ENCODE measurements around the gene PHIP.

The PHIP gene

GRCh38 chr6:79062708-79063107 is 15.3 kb downstream of the PHIP start:
- DNase-seq (ENCODE audit: low read depth), result no peak
- TF ChIP-seq, protein P1, sequence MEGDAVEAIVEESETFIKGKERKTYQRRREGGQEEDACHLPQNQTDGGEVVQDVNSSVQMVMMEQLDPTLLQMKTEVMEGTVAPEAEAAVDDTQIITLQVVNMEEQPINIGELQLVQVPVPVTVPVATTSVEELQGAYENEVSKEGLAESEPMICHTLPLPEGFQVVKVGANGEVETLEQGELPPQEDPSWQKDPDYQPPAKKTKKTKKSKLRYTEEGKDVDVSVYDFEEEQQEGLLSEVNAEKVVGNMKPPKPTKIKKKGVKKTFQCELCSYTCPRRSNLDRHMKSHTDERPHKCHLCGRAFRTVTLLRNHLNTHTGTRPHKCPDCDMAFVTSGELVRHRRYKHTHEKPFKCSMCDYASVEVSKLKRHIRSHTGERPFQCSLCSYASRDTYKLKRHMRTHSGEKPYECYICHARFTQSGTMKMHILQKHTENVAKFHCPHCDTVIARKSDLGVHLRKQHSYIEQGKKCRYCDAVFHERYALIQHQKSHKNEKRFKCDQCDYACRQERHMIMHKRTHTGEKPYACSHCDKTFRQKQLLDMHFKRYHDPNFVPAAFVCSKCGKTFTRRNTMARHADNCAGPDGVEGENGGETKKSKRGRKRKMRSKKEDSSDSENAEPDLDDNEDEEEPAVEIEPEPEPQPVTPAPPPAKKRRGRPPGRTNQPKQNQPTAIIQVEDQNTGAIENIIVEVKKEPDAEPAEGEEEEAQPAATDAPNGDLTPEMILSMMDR (IDR thresholded peaks at IDR 0.05; ENCODE audit: control insufficient read depth, extremely low read depth, insufficient read depth), result no peak
- H3K4me3 ChIP-seq (ENCODE audit: low read depth, low read length), result no peak overlapping the region

DNA sequence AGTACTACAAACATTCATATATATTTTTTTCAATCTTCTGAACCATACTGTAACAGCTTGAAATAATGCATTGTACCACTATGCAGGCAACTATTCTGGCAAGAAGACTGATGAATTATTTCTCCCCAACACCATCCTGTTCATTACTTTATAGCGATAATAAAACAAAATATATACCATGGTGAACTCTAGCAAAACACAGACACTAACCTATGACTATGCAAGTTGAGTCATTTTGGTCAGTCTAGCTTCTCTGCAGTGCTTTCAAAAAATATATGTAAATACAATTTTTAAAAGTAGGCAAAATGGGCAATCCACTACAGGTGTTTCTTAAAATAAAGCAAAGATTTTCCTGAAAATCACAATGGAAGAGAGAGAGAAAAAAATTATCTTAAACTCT is 20.3 kb downstream of the PHIP start:
- TF ChIP-seq, protein P1 (IDR thresholded peaks at IDR 0.05; ENCODE audit: control insufficient read depth, extremely low read depth, insufficient read depth), result no peak
- no peak overlapping the region for H3K4me3 ChIP-seq (ENCODE audit: low read depth, low read length)

DNA sequence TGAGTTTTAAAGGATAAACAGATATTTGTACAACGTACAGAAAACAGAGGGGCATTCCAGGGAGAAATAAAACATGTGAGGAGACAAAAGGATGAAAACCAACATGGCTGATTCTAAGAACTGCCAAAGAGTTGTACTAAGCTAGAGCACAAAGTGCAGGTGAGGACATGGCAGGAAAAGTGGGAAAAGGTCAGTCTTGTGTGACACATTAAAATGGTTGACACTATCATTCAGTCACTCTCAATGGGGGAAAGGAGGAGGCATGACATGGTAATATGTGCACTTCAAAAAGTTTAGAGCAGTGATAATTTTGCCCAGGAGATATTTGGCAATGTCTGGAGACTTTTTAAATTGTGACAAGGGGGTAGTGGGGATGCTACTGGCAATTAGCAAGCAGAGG is 21.8 kb downstream of the PHIP start:
- H3K4me3 ChIP-seq (ENCODE audit: low read depth, low read length), result no peak overlapping the region
- no peak for DNase-seq (ENCODE audit: low read depth)
- TF ChIP-seq, protein P1 (IDR thresholded peaks at IDR 0.05; ENCODE audit: control insufficient read depth, extremely low read depth, insufficient read depth), result no peak

More for the DNA sequence above, 20.3 kb downstream of the PHIP start:
- DNase-seq (ENCODE audit: low read depth), result no peak

DNA sequence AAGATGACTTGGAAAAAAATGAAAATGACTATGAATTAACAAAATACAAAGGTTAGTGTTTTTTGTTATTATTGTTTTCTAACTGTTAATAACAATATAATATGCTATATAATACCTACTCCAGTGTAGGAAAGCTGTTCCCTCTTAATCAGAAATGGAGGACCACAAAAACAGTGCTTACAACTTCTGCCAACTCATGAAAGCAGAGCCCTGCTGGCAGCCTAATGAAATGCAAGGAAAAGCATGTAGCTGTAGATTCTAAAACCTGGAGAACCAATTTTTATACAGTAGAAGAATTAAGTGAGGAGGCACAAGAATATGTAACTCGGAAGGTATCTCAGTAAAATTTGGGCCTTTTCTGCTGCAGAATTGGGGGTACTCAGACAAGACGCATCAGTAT is 29.4 kb downstream of the PHIP start:
- TF ChIP-seq, protein P1 (IDR thresholded peaks at IDR 0.05; ENCODE audit: control insufficient read depth, extremely low read depth, insufficient read depth), result peak; percentile 20; the same call in 1 of the 2 replicates
- no peak for DNase-seq (ENCODE audit: low read depth)
- H3K4me3 ChIP-seq (ENCODE audit: low read depth, low read length), result no peak overlapping the region

GRCh38 chr6:79047072-79047471 is 31.0 kb downstream of the PHIP start:
- no peak for DNase-seq (ENCODE audit: low read depth)
- TF ChIP-seq, protein P1 (IDR thresholded peaks at IDR 0.05; ENCODE audit: control insufficient read depth, extremely low read depth, insufficient read depth), result no peak
- no peak overlapping the region for H3K4me3 ChIP-seq (ENCODE audit: low read depth, low read length)

DNA sequence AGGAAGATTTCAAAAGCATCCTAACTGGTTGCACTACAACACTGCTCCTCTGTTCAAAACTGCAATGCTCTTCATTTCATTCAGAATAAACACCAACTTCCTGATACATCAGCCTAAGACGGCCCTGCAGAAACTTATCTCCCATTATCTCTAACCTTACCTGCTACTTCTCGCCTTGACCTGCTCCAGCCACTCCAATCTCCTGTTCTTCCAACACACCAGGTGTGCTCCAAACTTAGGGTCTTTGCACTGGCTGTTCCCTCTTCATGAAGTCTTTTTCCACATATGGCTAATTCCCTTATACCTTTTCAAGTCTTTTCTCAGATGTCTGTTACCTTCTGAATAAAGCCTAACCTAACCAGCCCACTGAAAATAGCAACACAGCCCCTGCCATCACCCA is 32.1 kb downstream of the PHIP start:
- no peak for DNase-seq (ENCODE audit: low read depth)
- TF ChIP-seq, protein P1 (IDR thresholded peaks at IDR 0.05; ENCODE audit: control insufficient read depth, extremely low read depth, insufficient read depth), result no peak
- H3K4me3 ChIP-seq (ENCODE audit: low read depth, low read length), result no peak overlapping the region

DNA sequence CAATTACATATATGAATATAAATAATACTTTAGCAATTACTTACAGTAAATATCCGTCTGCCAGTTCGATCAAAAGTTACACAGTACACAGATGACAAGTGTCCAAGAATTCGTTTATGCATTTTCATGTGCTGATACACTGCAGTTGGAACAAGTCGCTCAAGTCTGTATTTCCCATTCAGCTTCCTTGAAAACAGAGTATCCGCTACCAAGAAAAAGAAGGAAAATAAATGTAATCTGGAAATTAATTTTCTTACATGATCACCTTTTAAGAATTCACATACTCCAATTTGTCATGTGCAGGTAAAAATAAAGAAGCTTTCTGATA is 35.3 kb downstream of the PHIP start:
- no peak for DNase-seq (ENCODE audit: low read depth)
- H3K4me3 ChIP-seq (ENCODE audit: low read depth, low read length), result no peak overlapping the region
- TF ChIP-seq, protein P1 (IDR thresholded peaks at IDR 0.05; ENCODE audit: control insufficient read depth, extremely low read depth, insufficient read depth), result no peak

Data from LNCaP clone FGC (cell line).